Caco-2 (cell line): ENCODE results near the gene ALG12. TPM values are rescaled to one million over a fixed set of nuclear protein-coding genes. Genes with fewer than 3 reads are reported as not detected.

ENCODE experiments used
- BruUV-seq: library from RNA; stranded (reverse); fragments of 400-500 nt; replicated peaks from 2 replicates; lab custom pipeline; 2021; lab: Mats Ljungman, UMichigan
- CTCF ChIA-PET: fragments of 300-600 bp; sonication (Branson Sonifier 250); formaldehyde crosslinking; loops from one replicate; lab custom pipeline; 2022; ENCODE audit warnings: antibody characterized with exemption; lab: Charles Lee
- POLR2A ChIA-PET: fragments of 300-600 bp; sonication (Branson Sonifier 250); formaldehyde crosslinking; loops from one replicate; lab custom pipeline; 2022; ENCODE audit warnings: antibody characterized with exemption; lab: Charles Lee
- DNase-seq, 2 experiments: peaks; one replicate each; pipeline versions ENCODE4 v3.0.0 to v3.0.0-alpha.2; 2020 to 2022
- H3K27me3 ChIP-seq: replicated peaks from 2 replicates; pipeline ENCODE4 v1.6.0; 2011; ENCODE audit warnings: low read length; ENCODE audit not compliant: control insufficient read depth, insufficient read depth
- H3K36me3 ChIP-seq: 2 replicates; pipeline ENCODE4 v1.5.1; 2011; ENCODE audit warnings: low read length; ENCODE audit not compliant: control insufficient read depth, insufficient read depth
- H3K4me1 ChIP-seq: fragments of 250-450 bp; sonication (Bioruptor Pico); 2 replicates; pipeline ENCODE4 v1.5.1; 2020; ENCODE audit warnings: mild to moderate bottlenecking
- H3K4me3 ChIP-seq: 2 replicates; pipeline ENCODE4 v1.5.1; 2011; ENCODE audit warnings: low read depth, mild to moderate bottlenecking, control low read depth, low read length
- H3K9me3 ChIP-seq: fragments of 250-450 bp; sonication (Bioruptor Pico); 2 replicates; pipeline ENCODE4 v1.5.1; 2020; ENCODE audit warnings: mild to moderate bottlenecking, moderate library complexity
- H3K27ac Mint-ChIP-seq: one replicate; pipeline ENCODE4 v1.8.0; 2022; ENCODE audit warnings: mixed read lengths; ENCODE audit not compliant: unreplicated experiment
- H3K27me3 Mint-ChIP-seq: one replicate; pipeline ENCODE4 v1.8.0; 2022; ENCODE audit warnings: mixed read lengths; ENCODE audit not compliant: insufficient read depth, unreplicated experiment
- H3K36me3 Mint-ChIP-seq: one replicate; pipeline ENCODE4 v1.8.0; 2022; ENCODE audit warnings: mild to moderate bottlenecking, mixed read lengths; ENCODE audit not compliant: insufficient read depth, unreplicated experiment
- H3K4me1 Mint-ChIP-seq: one replicate; pipeline ENCODE4 v1.8.0; 2022; ENCODE audit warnings: low read depth, mixed read lengths; ENCODE audit not compliant: unreplicated experiment
- H3K4me3 Mint-ChIP-seq: one replicate; pipeline ENCODE4 v1.8.0; 2022; ENCODE audit warnings: mild to moderate bottlenecking, moderate library complexity, mixed read lengths; ENCODE audit not compliant: unreplicated experiment
- H3K9me3 Mint-ChIP-seq: one replicate; pipeline ENCODE4 v1.8.0; 2022; ENCODE audit warnings: mixed read lengths; ENCODE audit not compliant: unreplicated experiment
- CTCF ChIP-seq, 2 experiments: fragments of 200-600 bp in 1 of 2; IDR thresholded peaks; 1 replicate in 1 of 2; 2 replicates in 1 of 2; pipeline versions ENCODE4 v1.5.1 to v1.8.0; 2011 to 2022; ENCODE audit warnings: antibody characterized with exemption in 1 of 2, control low read depth in 1 of 2, inconsistent platforms in 1 of 2, low read depth in 1 of 2, low read length in 1 of 2, mild to moderate bottlenecking in 1 of 2, moderate library complexity in 1 of 2; ENCODE audit not compliant: insufficient read depth in 1 of 2, severe bottlenecking in 1 of 2, unreplicated experiment in 1 of 2
- intact Hi-C: fragments of 100-400 bp; cut with micrococcal nuclease; formaldehyde crosslinking; loops from one replicate; pipeline ENCODE4 v1.10.0; 2022; ENCODE audit not compliant: unreplicated experiment
- total RNA-seq: library from RNA; stranded (reverse); gene quantifications from 2 replicates; pipeline ENCODE4 v1.2.3, GENCODE V29; 2022

ALG12 gene
- total RNA-seq, 1 experiment from 2014 or later, result 35.7 TPM

DNA sequence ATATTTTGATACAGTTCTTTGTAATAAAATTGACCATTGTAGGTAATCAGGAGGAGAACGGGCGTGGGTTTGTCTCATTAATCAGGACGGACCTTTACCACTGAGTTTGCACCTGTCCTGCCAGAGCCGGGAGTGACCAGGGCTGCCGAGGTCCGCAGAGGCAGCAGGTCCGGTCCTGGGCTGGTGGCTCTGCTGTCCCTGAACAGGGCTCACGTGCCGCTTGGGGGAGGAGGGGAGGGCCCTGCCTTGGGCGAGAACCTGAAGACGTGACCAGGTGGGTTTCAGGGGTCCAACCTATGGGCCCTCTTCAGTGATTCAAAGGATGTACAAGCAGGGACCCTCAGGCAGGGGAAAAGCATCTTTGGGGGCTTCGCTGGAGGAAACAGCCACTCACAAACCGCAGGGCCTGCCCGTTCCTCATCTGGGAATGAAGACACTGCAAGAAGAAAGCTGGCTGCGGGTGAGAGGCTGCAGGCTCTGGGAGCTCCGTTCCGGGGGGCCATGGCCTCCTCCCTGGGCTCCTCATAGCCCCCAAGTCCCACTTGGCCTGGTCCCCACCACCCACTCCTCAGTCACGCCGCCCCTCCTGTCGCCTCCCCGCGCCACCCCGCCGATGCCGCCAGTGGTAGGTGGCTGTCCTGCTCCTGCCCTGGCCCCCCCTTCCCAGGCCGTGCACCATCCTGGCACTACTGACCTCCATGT, 9.4 kb upstream of the ALG12 start:
- Histone ChIP-seq H3K4me3 (no peak overlapping the region), H3K36me3 (no peaks in the 10 kb centered on the region), H3K4me1 (no peaks in the 10 kb centered on the region; the same call in none of the 2 replicates), H3K9me3 (no peaks in the 10 kb centered on the region), H3K27me3 (no peaks in the 10 kb centered on the region)
- DNase-seq, result no peak
- TF ChIP-seq CTCF (IDR thresholded peaks at IDR 0.05; ENCODE audit: insufficient read depth in 1 of 2, low read depth in 1 of 2, low read length in 1 of 2, severe bottlenecking in 1 of 2, unreplicated experiment in 1 of 2), result no peak
- no peaks in the 10 kb centered on the region for H3K9me3 Mint-ChIP-seq
- no peaks in the 10 kb centered on the region for H3K4me1 Mint-ChIP-seq
- no peak overlapping the region for H3K27ac Mint-ChIP-seq
- BruUV-seq, result no TSS peak
- ChIA-PET CTCF (no interaction called here), POLR2A (no interaction called here)
- H3K4me3 Mint-ChIP-seq, result no peak overlapping the region
- intact Hi-C loops, result no loop called here
- H3K27me3 Mint-ChIP-seq, result no peaks in the 10 kb centered on the region
- no peaks in the 10 kb centered on the region for H3K36me3 Mint-ChIP-seq

DNA sequence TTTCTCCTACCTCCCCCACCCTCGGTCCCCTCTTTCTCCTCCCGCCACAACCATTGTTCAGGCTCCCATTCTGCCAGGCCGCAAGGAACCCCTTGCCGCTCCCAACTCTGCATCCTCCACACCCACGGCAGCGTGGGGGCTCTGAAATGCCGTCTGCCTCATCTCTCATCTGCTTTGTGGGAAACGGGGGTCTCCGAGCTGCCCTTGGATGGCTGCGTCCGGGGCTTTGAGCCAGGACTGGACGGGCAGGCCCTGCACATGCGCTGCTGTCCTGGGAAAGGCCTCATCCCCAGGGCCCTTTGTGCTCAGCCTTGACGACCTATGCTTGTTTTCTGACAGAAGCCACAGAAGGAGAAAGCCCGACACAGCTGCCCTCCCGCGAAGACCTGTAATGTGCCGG, 8.7 kb upstream of the ALG12 start:
- ChIA-PET CTCF (no interaction called here), POLR2A (no interaction called here)
- H3K36me3 ChIP-seq, result no peaks in the 10 kb centered on the region
- no peak for TF ChIP-seq CTCF (IDR thresholded peaks at IDR 0.05; ENCODE audit: insufficient read depth in 1 of 2, low read depth in 1 of 2, low read length in 1 of 2, severe bottlenecking in 1 of 2, unreplicated experiment in 1 of 2)
- H3K9me3 Mint-ChIP-seq, result no peaks in the 10 kb centered on the region
- no peaks in the 10 kb centered on the region for H3K36me3 Mint-ChIP-seq
- no peaks in the 10 kb centered on the region; the same call in none of the 2 replicates for H3K4me1 ChIP-seq
- BruUV-seq, result no TSS peak
- no peak overlapping the region for H3K4me3 Mint-ChIP-seq
- H3K27ac Mint-ChIP-seq, result no peak overlapping the region
- intact Hi-C loops, result no loop called here
- H3K4me3 ChIP-seq, result no peak overlapping the region
- H3K27me3 Mint-ChIP-seq, result no peaks in the 10 kb centered on the region
- H3K4me1 Mint-ChIP-seq, result no peaks in the 10 kb centered on the region
- no peak for DNase-seq
- no peaks in the 10 kb centered on the region for H3K9me3 ChIP-seq
- no peaks in the 10 kb centered on the region for H3K27me3 ChIP-seq

DNA sequence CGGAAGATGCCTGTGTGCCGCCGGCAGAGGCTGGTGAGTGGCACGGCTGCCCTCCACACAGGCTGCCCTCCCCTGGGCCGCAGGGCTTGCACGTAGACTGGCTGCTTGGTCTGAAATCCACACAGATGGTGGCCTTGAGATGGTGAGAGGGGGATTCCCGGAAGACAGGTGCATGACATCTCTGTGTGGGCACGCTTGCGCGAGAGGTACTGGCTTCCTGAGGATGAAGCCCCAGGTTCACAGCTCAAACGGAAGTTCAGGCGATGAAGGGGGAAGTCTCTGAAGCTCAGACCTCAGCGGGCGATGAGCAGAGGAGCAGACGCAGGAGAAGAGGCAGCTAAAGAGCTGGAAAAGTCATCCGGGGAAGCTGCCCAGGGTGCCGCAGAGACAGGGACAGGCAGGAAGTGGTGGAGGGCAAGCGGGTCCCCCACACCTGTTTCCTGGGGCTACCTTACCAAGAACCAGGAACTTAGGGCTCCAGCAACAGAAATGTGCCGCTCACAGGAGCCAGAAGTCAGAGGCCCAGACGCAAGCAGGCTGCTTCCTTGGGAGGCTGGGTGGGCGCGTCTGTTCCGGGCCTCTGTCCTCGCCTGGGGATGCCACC, 7.4 kb upstream of the ALG12 start:
- H3K4me1 ChIP-seq, result no peaks in the 10 kb centered on the region
- ChIA-PET CTCF (no interaction called here), POLR2A (no interaction called here)
- no peak overlapping the region for H3K27ac Mint-ChIP-seq
- DNase-seq, result no peak
- TF ChIP-seq CTCF (IDR thresholded peaks at IDR 0.05; ENCODE audit: insufficient read depth in 1 of 2, low read depth in 1 of 2, low read length in 1 of 2, severe bottlenecking in 1 of 2, unreplicated experiment in 1 of 2), result no peak
- no peaks in the 10 kb centered on the region for H3K27me3 ChIP-seq
- H3K27me3 Mint-ChIP-seq, result no peaks in the 10 kb centered on the region
- H3K36me3 Mint-ChIP-seq, result no peaks in the 10 kb centered on the region
- H3K9me3 ChIP-seq, result no peaks in the 10 kb centered on the region
- no peak overlapping the region for H3K4me3 ChIP-seq
- H3K4me1 Mint-ChIP-seq, result no peaks in the 10 kb centered on the region
- no peak overlapping the region for H3K4me3 Mint-ChIP-seq
- intact Hi-C loops, result no loop called here
- no peaks in the 10 kb centered on the region for H3K36me3 ChIP-seq
- no TSS peak for BruUV-seq
- no peaks in the 10 kb centered on the region for H3K9me3 Mint-ChIP-seq
